ENCODE measurements around the gene TAB2. TPM values are rescaled to one million over a fixed set of nuclear protein-coding genes. Genes with fewer than 3 reads are reported as not detected.
"Not testable (repeated sequence)": the region's sequence is repeated elsewhere in the genome, so short reads cannot be mapped to it uniquely, and the experiment has no call there.

Gene TAB2
- total RNA-seq, 1 donor from 2014 or later: 98.8 TPM

GRCh38 chr6:149329529-149329928, 12.0 kb downstream of the TAB2 start:
- ATAC-seq: no peak
- no peak for DNase-seq (ENCODE audit: low spot score)
- intact Hi-C loops (cut with DNase I): no loop called here

GRCh38 chr6:149330133-149330532, 12.6 kb downstream of the TAB2 start:
- intact Hi-C loops (cut with DNase I): no loop called here
- DNase-seq (ENCODE audit: low spot score) (no peak), ATAC-seq (no peak)

GRCh38 chr6:149331043-149331807, 13.7 kb downstream of the TAB2 start:
- DNase-seq (ENCODE audit: low spot score) (no peak), ATAC-seq (no peak)
- intact Hi-C loops (cut with DNase I): no loop called here

- DNase-seq (ENCODE audit: low spot score): no peak
- intact Hi-C loops (cut with DNase I): no loop called here
- no peak for ATAC-seq
Measured at GRCh38 chr6:149331871-149332270, 14.4 kb downstream of the TAB2 start.

- ATAC-seq: no peak
- intact Hi-C loops (cut with DNase I): no loop called here
Measured at GRCh38 chr6:149332602-149333265, 15.2 kb downstream of the TAB2 start.

GRCh38 chr6:149333266-149333620, 15.7 kb downstream of the TAB2 start:
- DNase-seq (ENCODE audit: low spot score) (no peak), ATAC-seq (no peak)
- intact Hi-C loops (cut with DNase I): no loop called here

More at GRCh38 chr6:149332602-149333265, 15.2 kb downstream of the TAB2 start:
- DNase-seq (ENCODE audit: low spot score): no peak

- ATAC-seq (no peak), DNase-seq (ENCODE audit: low spot score) (no peak)
- intact Hi-C loops (cut with DNase I): no loop called here
Measured at GRCh38 chr6:149334201-149334600, 16.7 kb downstream of the TAB2 start.

- intact Hi-C loops (cut with DNase I): no loop called here
- DNase-seq (ENCODE audit: low spot score): no peak
- no peak for ATAC-seq
Measured at GRCh38 chr6:149334682-149335160, 17.2 kb downstream of the TAB2 start.

- intact Hi-C loops (cut with DNase I): no loop called here
- no peak for ATAC-seq
- no peak for DNase-seq (ENCODE audit: low spot score)
Measured at GRCh38 chr6:149335924-149336608, 18.6 kb downstream of the TAB2 start.

- no peak for ATAC-seq
Measured at GRCh38 chr6:149336609-149336928, 19.1 kb downstream of the TAB2 start.

GRCh38 chr6:149337320-149337719, 19.8 kb downstream of the TAB2 start:
- intact Hi-C loops (cut with DNase I): no loop called here
- no peak for ATAC-seq
- no peak for DNase-seq (ENCODE audit: low spot score)

More at GRCh38 chr6:149336609-149336928, 19.1 kb downstream of the TAB2 start:
- intact Hi-C loops (cut with DNase I): no loop called here
- DNase-seq (ENCODE audit: low spot score): no peak

- intact Hi-C loops (cut with DNase I): no loop called here
- ATAC-seq: no peak
- no peak for DNase-seq (ENCODE audit: low spot score)
Measured at GRCh38 chr6:149340200-149340599, 22.7 kb downstream of the TAB2 start.

GRCh38 chr6:149342525-149342924, 25.0 kb downstream of the TAB2 start:
- intact Hi-C loops (cut with DNase I): no loop called here
- no peak for DNase-seq (ENCODE audit: low spot score)
- no peak for ATAC-seq

- no peak for DNase-seq (ENCODE audit: low spot score)
- no peak for ATAC-seq
- intact Hi-C loops (cut with DNase I): no loop called here
Measured at GRCh38 chr6:149343501-149343900, 26.0 kb downstream of the TAB2 start.

GRCh38 chr6:149346078-149346477, 28.6 kb downstream of the TAB2 start:
- no peak for ATAC-seq
- intact Hi-C loops (cut with DNase I): no loop called here
- DNase-seq (ENCODE audit: low spot score): no peak

- DNase-seq (ENCODE audit: low spot score) (no peak), ATAC-seq (no peak)
- intact Hi-C loops (cut with DNase I): no loop called here
Measured at GRCh38 chr6:149347067-149347466, 29.6 kb downstream of the TAB2 start.

- DNase-seq (ENCODE audit: low spot score); ATAC-seq; intact Hi-C loops (cut with DNase I): not testable (repeated sequence)
Measured at GRCh38 chr6:149349279-149349678, 31.8 kb downstream of the TAB2 start.

- intact Hi-C loops (cut with DNase I): no loop called here
- no peak for ATAC-seq
Measured at GRCh38 chr6:149354009-149354408, 36.5 kb downstream of the TAB2 start.

GRCh38 chr6:149356081-149356750, 38.7 kb downstream of the TAB2 start:
- no peak for DNase-seq (ENCODE audit: low spot score)

More at GRCh38 chr6:149354009-149354408, 36.5 kb downstream of the TAB2 start:
- no peak for DNase-seq (ENCODE audit: low spot score)

More at GRCh38 chr6:149356081-149356750, 38.7 kb downstream of the TAB2 start:
- intact Hi-C loops (cut with DNase I): no loop called here
- ATAC-seq: no peak
